GM12875 (cell line): ENCODE results near the gene PDYN.

Source experiments
- H3K4me3 ChIP-seq: one replicate; pipeline ENCODE4 v1.5.1; 2011; ENCODE audit warnings: low read depth, low read length, control low read depth
- TF ChIP-seq, protein P1 (sequence below): IDR thresholded peaks from 2 replicates; pipeline ENCODE4 v1.5.1; 2011; ENCODE audit warnings: low read depth, mild to moderate bottlenecking, control low read depth, inconsistent platforms, low read length, moderate library complexity, borderline replicate concordance; ENCODE audit not compliant: insufficient read depth

The PDYN gene

GRCh38 chr20:2005359-2005758 is 11.5 kb upstream of the PDYN start:
- TF ChIP-seq, protein P1, sequence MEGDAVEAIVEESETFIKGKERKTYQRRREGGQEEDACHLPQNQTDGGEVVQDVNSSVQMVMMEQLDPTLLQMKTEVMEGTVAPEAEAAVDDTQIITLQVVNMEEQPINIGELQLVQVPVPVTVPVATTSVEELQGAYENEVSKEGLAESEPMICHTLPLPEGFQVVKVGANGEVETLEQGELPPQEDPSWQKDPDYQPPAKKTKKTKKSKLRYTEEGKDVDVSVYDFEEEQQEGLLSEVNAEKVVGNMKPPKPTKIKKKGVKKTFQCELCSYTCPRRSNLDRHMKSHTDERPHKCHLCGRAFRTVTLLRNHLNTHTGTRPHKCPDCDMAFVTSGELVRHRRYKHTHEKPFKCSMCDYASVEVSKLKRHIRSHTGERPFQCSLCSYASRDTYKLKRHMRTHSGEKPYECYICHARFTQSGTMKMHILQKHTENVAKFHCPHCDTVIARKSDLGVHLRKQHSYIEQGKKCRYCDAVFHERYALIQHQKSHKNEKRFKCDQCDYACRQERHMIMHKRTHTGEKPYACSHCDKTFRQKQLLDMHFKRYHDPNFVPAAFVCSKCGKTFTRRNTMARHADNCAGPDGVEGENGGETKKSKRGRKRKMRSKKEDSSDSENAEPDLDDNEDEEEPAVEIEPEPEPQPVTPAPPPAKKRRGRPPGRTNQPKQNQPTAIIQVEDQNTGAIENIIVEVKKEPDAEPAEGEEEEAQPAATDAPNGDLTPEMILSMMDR: no peak
- H3K4me3 ChIP-seq: no peak overlapping the region

- H3K4me3 ChIP-seq: no peak overlapping the region
- TF ChIP-seq, protein P1: no peak
Observed at GRCh38 chr20:2004171-2004570, 10.3 kb upstream of the PDYN start.

DNA sequence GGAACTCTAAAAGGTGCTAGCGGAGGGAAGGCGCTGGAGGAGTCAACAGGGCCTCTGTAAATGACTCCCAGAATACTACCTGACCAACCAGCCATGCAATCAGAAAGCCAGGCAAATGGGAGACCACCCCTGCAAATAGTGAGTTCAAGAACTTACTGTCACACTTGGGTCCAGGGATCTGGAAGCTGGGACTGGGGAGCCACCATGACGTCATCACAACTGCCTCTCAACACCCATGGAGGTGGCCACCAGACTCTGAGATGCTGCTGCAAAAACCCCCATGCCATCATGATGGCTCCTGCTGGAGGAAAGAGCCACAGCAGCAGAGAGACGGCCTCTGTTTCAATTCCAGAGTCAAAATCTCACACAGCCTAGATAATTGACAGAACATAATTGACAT is 8.5 kb upstream of the PDYN start:
- no peak overlapping the region for H3K4me3 ChIP-seq
- TF ChIP-seq, protein P1: no peak

- no peak overlapping the region for H3K4me3 ChIP-seq
- TF ChIP-seq, protein P1: no peak
Observed at GRCh38 chr20:2001119-2001518, 7.3 kb upstream of the PDYN start.

GRCh38 chr20:2000285-2000684 is 6.4 kb upstream of the PDYN start:
- TF ChIP-seq, protein P1: no peak
- no peak overlapping the region for H3K4me3 ChIP-seq

GRCh38 chr20:1998715-1999114 is 4.9 kb upstream of the PDYN start:
- TF ChIP-seq, protein P1: no peak
- no peak overlapping the region for H3K4me3 ChIP-seq

DNA sequence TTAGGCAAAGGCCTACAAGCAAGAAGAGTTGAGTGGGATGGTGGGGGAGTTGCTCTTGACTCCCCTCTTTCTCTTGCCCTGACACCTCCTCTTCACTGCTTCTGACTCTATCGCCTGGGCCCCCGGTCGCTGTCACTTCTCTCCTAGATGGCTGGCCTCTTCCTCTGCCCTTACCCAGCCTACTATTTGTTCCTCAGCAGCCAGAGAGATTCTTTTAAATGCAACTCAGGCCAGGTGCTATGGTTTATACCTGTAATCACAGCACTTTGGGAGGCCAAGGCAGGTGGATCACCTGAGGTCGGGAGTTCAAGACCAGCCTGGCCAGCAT is 4.3 kb upstream of the PDYN start:
- TF ChIP-seq, protein P1: no peak
- no peak overlapping the region for H3K4me3 ChIP-seq
